OCI-LY3 (cell line): ENCODE measurements around the gene HHATL.

ENCODE experiments used
- H2AFZ ChIP-seq: fragments of 200-600, 300-600 bp; shearing (Covaris generic); 2 replicates; pipeline ENCODE4 v1.6.0; 2014; ENCODE audit warnings: antibody characterized with exemption, low read depth, low read length
- H3K27ac ChIP-seq: fragments of 200-600, 300-600 bp; sonication (generic); 2 replicates; pipeline ENCODE4 v1.5.1; 2014; ENCODE audit warnings: mild to moderate bottlenecking, low read length, moderate library complexity, mixed read lengths
- H3K27me3 ChIP-seq: fragments of 200-600, 300-600 bp; sonication (generic); 2 replicates; pipeline ENCODE4 v1.6.1; 2014; ENCODE audit warnings: low read depth, low read length, mixed read lengths
- H3K36me3 ChIP-seq: fragments of 200-600, 300-600 bp; sonication (generic); replicated peaks from 2 replicates; pipeline ENCODE3; 2014; ENCODE audit warnings: low read depth, low read length, mixed read lengths
- H3K4me1 ChIP-seq: fragments of 300-600, 200-600 bp; sonication (generic); 2 replicates; pipeline ENCODE4 v1.6.1; 2014; ENCODE audit warnings: low read length, mixed read lengths
- H3K4me2 ChIP-seq: fragments of 200-600, 300-600 bp; sonication (generic); 2 replicates; pipeline ENCODE4 v1.6.1; 2014; ENCODE audit warnings: low read length, mixed read lengths
- H3K4me3 ChIP-seq: fragments of 300-600, 200-600 bp; sonication (generic); 2 replicates; pipeline ENCODE4 v1.5.1; 2014; ENCODE audit warnings: antibody characterized with exemption, mild to moderate bottlenecking, low read length, moderate library complexity
- H3K79me2 ChIP-seq: fragments of 300-600, 200-600 bp; shearing (Covaris generic); 2 replicates; pipeline ENCODE4 v1.6.1; 2014; ENCODE audit warnings: mild to moderate bottlenecking, low read length, mixed read lengths
- H3K9ac ChIP-seq: fragments of 300-600, 200-600 bp; shearing (Covaris generic); 2 replicates; pipeline ENCODE4 v1.6.0; 2014; ENCODE audit warnings: mild to moderate bottlenecking, low read length, moderate library complexity
- H3K9me3 ChIP-seq: fragments of 200-600, 300-600 bp; shearing (Covaris generic); 2 replicates; pipeline ENCODE4 v1.6.1; 2014; ENCODE audit warnings: low read length, mixed read lengths; ENCODE audit not compliant: insufficient read depth
- H4K20me1 ChIP-seq: fragments of 200-600, 300-600 bp; sonication (generic); 2 replicates; pipeline ENCODE4 v1.6.1; 2016; ENCODE audit warnings: low read length, mixed read lengths; ENCODE audit not compliant: insufficient read depth
- EZH2phosphoT487 ChIP-seq: fragments of 200-600 bp; shearing (Covaris generic); IDR thresholded peaks from 2 replicates; pipeline ENCODE4 v1.6.1; 2018; ENCODE audit warnings: antibody characterized with exemption, mixed run types, low read depth
- TF ChIP-seq, protein P1 (sequence below): fragments of 200-600, 300-600 bp; sonication (generic); IDR thresholded peaks from 2 replicates; pipeline ENCODE4 v1.5.1; 2014; ENCODE audit warnings: antibody characterized with exemption, low read length, low read depth

HHATL gene

DNA sequence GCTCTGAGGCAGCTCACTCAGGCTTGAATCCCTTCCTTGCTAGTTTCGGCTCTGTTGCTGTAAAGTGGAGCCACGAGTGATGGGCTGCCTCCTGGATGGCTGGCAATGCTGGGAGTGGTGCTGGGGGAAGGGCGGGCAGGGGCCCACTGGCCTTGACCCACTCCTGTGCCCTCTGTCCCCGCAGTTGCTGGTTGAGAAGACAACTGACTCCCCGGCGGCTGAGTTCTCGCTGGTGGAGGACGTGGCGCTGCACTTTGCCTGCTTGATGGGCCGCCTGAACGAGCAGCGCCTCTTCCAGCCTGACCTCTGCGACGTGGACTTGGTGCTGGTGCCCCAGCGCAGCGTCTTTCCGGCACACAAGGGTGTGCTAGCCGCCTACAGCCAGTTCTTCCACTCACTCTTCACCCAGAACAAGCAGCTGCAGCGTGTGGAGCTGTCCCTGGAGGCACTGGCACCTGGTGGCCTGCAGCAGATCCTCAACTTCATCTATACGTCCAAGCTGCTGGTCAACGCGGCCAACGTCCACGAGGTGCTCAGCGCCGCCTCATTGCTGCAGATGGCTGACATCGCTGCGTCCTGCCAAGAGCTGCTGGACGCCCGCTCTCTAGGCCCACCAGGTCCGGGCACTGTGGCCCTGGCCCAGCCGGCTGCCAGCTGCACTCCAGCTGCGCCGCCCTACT, 44.4 kb downstream of the HHATL start:
- no peaks in the 10 kb centered on the region for H3K9me3 ChIP-seq
- no peak overlapping the region for H3K27ac ChIP-seq
- H3K4me2 ChIP-seq = no peak overlapping the region
- TF ChIP-seq EZH2phosphoT487 = no peak
- TF ChIP-seq, protein P1, sequence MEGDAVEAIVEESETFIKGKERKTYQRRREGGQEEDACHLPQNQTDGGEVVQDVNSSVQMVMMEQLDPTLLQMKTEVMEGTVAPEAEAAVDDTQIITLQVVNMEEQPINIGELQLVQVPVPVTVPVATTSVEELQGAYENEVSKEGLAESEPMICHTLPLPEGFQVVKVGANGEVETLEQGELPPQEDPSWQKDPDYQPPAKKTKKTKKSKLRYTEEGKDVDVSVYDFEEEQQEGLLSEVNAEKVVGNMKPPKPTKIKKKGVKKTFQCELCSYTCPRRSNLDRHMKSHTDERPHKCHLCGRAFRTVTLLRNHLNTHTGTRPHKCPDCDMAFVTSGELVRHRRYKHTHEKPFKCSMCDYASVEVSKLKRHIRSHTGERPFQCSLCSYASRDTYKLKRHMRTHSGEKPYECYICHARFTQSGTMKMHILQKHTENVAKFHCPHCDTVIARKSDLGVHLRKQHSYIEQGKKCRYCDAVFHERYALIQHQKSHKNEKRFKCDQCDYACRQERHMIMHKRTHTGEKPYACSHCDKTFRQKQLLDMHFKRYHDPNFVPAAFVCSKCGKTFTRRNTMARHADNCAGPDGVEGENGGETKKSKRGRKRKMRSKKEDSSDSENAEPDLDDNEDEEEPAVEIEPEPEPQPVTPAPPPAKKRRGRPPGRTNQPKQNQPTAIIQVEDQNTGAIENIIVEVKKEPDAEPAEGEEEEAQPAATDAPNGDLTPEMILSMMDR = no peak
- H4K20me1 ChIP-seq = no peaks in the 10 kb centered on the region; the same call in 1 of the 2 replicates
- peaks cover 14% of the 10 kb centered on the region for H3K4me1 ChIP-seq
- H3K36me3 ChIP-seq = no peaks in the 10 kb centered on the region
- no peaks in the 10 kb centered on the region for H3K79me2 ChIP-seq
- no peak overlapping the region for H2AFZ ChIP-seq
- no peak overlapping the region for H3K4me3 ChIP-seq
- no peak overlapping the region for H3K9ac ChIP-seq
- H3K27me3 ChIP-seq = no peaks in the 10 kb centered on the region

DNA sequence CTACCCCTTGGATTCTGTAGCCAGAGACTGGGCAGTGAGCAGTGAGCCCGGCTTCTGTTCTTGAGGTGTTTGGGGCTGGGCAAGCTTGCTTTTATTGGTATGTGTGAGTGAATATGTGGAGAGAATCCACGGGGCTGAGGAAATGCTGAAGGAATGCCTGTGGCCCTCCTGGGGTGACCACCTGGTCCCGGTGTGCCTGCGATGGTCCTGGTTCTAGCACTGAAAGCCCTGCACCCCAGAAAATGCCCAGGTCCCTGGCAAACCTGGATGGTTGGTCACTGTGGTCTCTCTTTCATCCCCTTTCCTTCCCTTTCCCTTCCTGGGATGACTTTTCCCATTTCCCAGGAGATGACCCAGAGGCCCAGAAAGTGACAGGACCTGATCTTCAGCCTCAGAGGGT, 44.9 kb downstream of the HHATL start:
- TF ChIP-seq, protein P1 = no peak
- no peak for TF ChIP-seq EZH2phosphoT487
- Histone ChIP-seq H2AFZ (no peak overlapping the region), H3K9me3 (no peaks in the 10 kb centered on the region), H3K4me2 (no peak overlapping the region), H3K4me1 (peaks cover 19% of the 10 kb centered on the region), H3K79me2 (no peaks in the 10 kb centered on the region), H3K27me3 (no peaks in the 10 kb centered on the region), H3K4me3 (no peak overlapping the region), H3K27ac (no peak overlapping the region), H3K36me3 (no peaks in the 10 kb centered on the region), H4K20me1 (no peaks in the 10 kb centered on the region; the same call in 1 of the 2 replicates), H3K9ac (no peak overlapping the region)

DNA sequence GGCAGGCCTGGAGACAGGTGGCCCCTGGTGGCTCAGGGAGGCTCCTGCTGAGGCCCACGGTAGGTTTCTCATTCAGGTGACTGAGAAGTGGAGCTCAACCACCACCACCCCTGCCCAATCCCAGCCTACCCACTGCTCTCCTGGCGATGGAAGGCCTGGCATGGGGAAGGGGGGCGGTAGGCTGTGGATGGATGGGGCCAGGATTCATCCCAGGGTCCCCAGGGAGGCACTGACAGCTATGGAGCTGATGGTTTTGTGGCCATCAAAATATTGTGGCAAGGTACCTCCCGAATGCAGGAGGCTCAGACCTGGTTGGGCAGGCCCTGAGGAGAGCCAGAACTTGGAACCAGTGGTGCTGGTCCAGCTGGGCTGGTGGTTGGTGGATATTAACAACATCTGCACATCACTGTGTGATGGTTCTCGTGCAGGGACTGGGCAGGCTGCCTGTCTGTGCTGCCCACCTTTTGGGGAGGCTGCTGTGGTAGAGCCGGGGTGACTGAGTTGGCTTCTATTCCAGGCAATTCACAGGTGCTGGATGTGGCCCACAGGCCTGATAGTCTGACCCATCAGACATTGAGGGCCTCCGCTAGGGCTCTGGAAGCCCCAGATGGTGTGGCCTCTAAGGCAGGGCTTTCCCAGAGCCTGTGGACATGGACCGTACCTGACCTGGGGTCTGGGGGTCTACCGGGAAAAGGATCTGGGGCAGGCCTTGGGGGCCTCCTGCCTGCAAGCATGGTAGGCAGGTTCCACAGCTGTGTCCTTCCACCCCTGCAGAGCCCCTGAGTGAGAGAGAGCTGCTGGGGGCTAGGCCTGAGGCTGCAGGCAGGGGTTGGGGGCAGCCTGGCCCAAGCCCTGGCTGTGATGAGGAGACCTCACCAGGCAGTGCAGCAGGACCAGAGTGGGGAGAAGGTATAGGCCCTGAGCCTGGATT, 45.7 kb downstream of the HHATL start:
- H3K4me1 ChIP-seq = peaks cover 26% of the 10 kb centered on the region
- H3K9me3 ChIP-seq = no peaks in the 10 kb centered on the region
- no peaks in the 10 kb centered on the region for H3K36me3 ChIP-seq
- no peak overlapping the region for H3K9ac ChIP-seq
- no peak overlapping the region for H2AFZ ChIP-seq
- no peaks in the 10 kb centered on the region for H3K27me3 ChIP-seq
- no peak overlapping the region for H3K4me2 ChIP-seq
- H3K4me3 ChIP-seq = no peak overlapping the region
- no peak for TF ChIP-seq EZH2phosphoT487
- TF ChIP-seq, protein P1 = no peak
- no peaks in the 10 kb centered on the region for H3K79me2 ChIP-seq
- H3K27ac ChIP-seq = no peak overlapping the region
- H4K20me1 ChIP-seq = no peaks in the 10 kb centered on the region; the same call in 1 of the 2 replicates
